Choroid plexus epithelial cell (primary cell): Measurements from ENCODE around the gene ACTL6B.
"Not testable (repeated sequence)": the region's sequence is repeated elsewhere in the genome, so short reads cannot be mapped to it uniquely, and the experiment has no call there.

Experiments
- DNase-seq: peaks from one replicate; pipeline ENCODE4 v3.0.0-alpha.2; 2010; ENCODE audit warnings: low read depth
- H3K4me3 ChIP-seq: 2 replicates; pipeline ENCODE4 v1.5.1; 2011; ENCODE audit warnings: low read depth, mild to moderate bottlenecking, control low read depth, low read length, moderate library complexity
- TF ChIP-seq, protein P1 (sequence below): conservative IDR thresholded peaks from 2 replicates; pipeline ENCODE4 v1.5.1; 2011; ENCODE audit warnings: low read depth, mild to moderate bottlenecking, control low read depth, inconsistent platforms, low read length, moderate library complexity

The ACTL6B gene

GRCh38 chr7:100673942-100674410 is 17.7 kb upstream of the ACTL6B start:
- H3K4me3 ChIP-seq: peak overlapping the region; percentile 91
- TF ChIP-seq, protein P1, sequence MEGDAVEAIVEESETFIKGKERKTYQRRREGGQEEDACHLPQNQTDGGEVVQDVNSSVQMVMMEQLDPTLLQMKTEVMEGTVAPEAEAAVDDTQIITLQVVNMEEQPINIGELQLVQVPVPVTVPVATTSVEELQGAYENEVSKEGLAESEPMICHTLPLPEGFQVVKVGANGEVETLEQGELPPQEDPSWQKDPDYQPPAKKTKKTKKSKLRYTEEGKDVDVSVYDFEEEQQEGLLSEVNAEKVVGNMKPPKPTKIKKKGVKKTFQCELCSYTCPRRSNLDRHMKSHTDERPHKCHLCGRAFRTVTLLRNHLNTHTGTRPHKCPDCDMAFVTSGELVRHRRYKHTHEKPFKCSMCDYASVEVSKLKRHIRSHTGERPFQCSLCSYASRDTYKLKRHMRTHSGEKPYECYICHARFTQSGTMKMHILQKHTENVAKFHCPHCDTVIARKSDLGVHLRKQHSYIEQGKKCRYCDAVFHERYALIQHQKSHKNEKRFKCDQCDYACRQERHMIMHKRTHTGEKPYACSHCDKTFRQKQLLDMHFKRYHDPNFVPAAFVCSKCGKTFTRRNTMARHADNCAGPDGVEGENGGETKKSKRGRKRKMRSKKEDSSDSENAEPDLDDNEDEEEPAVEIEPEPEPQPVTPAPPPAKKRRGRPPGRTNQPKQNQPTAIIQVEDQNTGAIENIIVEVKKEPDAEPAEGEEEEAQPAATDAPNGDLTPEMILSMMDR: no peak
- DNase-seq: peak; percentile 16

GRCh38 chr7:100673302-100673941 is 17.2 kb upstream of the ACTL6B start, which contains the start of gene GNB2:
TSS of gene GNB2 (plus strand) at chr7:100673740. CDS start at chr7:100676266, 2,526 bp downstream.
- DNase-seq: peak; percentile 100
- H3K4me3 ChIP-seq: peak within 1 kb of the TSS; percentile 91
- TF ChIP-seq, protein P1: no peak

DNA sequence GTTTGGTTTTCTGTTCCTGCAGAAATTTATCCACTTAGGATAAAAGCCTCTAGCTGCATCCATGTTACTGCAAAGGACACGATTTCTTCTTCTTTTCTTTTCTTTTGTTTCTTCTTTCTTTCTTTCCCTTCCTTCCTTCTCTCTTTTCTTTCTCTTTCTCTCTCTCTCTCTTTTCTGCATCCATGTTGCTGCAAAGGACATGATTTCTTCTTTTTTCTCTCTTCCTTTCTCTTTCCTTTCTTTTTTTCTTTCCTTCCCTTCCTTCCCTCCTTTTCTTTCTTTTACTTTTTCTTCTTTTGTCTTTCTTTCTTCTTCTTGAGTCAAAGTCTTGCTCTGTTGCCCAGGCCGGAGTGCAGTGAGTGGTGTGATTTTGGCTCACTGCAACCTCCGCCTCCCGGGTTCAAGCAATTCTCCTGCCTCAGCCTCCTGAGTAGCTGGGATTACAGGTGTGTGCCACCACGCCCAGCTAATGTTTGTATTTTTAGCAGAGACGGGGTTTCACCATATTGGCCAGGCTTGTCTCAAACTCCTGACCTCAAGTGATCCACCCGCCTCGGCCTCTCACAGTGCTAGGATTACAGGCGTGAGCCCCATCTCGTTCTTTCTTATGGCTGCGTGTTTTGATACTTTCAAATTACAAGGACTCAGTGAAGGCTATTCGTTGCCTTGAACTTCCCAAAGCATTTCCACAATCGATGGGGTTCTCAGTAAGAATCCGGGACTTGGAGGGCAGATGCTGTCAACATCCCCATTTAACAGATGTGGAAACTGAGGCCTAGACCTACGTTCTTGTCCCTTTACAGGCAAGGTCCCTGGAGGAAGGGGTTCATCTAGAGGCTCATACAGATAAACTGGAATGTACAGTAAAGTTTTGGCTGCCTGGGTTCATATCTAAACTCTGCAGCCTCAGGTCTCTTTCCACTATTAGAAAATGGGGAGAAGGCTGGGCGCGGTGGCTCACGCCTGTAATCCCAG is 15.4 kb upstream of the ACTL6B start:
- TF ChIP-seq, protein P1: no peak
- no peak for DNase-seq
- no peak overlapping the region for H3K4me3 ChIP-seq

GRCh38 chr7:100670074-100670473 is 13.8 kb upstream of the ACTL6B start:
- TF ChIP-seq, protein P1: no peak
- DNase-seq: no peak
- H3K4me3 ChIP-seq: no peak overlapping the region

DNA sequence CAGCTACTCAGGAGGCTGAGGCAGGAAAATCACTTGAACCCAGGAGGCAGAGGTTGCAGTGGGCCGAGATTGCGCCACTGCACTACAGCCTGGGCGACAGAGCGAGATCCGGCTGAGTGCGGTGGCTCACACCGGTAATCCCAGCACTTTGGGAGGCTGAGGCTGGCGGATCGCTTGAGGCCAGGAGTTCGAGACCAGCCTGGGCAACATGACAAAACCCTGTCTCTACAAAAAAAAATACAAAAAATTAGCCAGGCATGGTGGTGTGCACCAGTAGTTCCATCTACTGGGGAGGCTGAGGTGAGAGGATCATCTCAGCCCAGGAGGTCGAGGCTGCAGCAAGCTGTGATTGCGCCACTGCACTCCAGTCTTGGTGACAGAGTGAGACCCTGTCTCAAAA is 12.9 kb upstream of the ACTL6B start:
- H3K4me3 ChIP-seq: not testable (repeated sequence)

DNA sequence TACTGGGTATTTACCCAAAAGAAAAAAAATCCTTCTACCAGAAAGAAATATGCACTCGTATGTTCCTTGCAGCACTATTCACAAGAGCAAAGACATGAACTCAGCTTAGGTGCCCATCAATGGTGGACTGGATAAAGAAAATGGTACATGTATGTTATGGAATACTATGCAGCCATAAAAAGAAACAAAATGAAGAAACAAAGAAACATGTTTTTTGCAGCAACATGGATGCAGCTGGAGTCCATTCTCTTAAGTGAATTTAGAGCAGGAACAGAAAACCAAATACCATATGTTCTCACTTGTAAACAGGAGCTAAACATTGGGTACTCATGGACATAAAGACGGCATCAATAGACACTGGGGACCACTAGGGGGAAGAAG is 11.8 kb upstream of the ACTL6B start:
- no peak overlapping the region for H3K4me3 ChIP-seq
- TF ChIP-seq, protein P1: no peak
- no peak for DNase-seq

More for the DNA sequence above, 12.9 kb upstream of the ACTL6B start:
- not testable (repeated sequence) for DNase-seq

DNA sequence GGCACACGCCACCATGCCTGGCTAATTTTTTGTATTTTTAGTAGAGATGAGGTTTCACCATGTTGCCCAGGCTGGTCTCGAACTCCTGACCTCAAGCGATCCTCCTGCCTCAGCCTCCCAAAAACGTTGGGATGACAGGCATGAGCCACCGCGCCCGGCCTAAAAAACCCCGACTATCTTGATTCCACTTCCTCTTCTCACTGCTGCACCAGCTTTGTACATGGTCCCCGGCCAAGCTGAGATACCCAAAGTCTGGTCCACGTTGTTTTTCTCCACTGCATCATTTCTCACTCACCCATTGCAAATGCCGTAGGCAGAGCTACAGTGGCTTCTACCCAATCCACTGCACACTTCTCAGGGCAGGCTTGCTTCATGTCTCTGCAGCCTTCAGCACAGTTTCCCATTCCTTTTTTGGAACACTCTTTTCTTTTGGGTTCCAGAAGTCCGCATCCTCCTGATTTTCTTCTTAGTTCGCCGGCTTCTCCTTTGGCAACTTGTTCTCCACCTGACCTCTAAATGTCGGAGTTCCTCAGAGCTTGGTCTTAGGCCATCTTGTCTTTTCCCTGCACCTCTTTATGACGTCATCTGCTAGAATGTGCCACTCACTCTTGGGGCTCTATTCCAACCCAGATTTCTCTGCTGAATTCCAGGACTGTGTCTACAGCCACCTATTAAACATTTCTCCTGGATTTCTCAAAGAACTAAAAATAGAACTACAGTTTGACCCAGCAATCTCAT is 11.3 kb upstream of the ACTL6B start:
- DNase-seq: no peak
- TF ChIP-seq, protein P1: no peak
- no peak overlapping the region for H3K4me3 ChIP-seq
